Sigmoid colon (tissue), 3 donors: ENCODE data around the gene PLCD3.

Experiments
- POLR2A ChIP-seq, 2 donors: fragments of 450-650 bp; IDR thresholded peaks; one replicate each; pipeline ENCODE4 v1.6.1; 2016; ENCODE audit warnings: antibody characterized with exemption in 2 of 2, mild to moderate bottlenecking in 2 of 2, moderate library complexity in 2 of 2
- TF ChIP-seq, protein P1 (sequence below), 4 experiments: fragments of 450-650 bp in 3 of 4; fragments of 200-600 bp in 1 of 4; IDR thresholded peaks; one replicate each; pipeline ENCODE4 v1.5.1; 2016 to 2019; ENCODE audit warnings: antibody characterized with exemption in 4 of 4, mild to moderate bottlenecking in 3 of 4, moderate library complexity in 2 of 4

DNA sequence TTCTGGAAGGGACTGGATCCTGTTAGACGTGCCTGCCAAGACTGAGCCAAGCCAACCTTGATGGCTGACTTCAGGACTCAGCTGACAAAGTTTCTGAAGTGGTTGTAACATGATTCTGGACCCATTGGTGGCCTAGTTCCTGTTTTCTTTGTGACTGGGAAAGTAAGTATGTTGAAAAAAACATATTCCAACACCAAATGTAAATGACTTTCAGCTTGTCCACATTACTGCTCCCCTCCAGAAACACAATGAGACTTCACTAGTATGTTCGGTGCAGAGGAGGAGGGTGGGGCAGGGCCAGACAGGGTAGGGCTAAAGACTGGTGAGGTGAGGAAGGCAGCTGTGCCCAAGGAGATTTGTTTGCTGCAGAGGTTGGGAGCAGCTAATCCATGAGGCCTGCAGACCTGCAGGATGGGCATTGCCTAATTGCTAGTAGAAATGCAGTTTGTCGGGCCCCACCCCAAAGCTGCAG is 44.8 kb downstream of the PLCD3 start:
- TF ChIP-seq, protein P1, sequence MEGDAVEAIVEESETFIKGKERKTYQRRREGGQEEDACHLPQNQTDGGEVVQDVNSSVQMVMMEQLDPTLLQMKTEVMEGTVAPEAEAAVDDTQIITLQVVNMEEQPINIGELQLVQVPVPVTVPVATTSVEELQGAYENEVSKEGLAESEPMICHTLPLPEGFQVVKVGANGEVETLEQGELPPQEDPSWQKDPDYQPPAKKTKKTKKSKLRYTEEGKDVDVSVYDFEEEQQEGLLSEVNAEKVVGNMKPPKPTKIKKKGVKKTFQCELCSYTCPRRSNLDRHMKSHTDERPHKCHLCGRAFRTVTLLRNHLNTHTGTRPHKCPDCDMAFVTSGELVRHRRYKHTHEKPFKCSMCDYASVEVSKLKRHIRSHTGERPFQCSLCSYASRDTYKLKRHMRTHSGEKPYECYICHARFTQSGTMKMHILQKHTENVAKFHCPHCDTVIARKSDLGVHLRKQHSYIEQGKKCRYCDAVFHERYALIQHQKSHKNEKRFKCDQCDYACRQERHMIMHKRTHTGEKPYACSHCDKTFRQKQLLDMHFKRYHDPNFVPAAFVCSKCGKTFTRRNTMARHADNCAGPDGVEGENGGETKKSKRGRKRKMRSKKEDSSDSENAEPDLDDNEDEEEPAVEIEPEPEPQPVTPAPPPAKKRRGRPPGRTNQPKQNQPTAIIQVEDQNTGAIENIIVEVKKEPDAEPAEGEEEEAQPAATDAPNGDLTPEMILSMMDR (IDR thresholded peaks at IDR 0.05) = no peak
- no peak for TF ChIP-seq POLR2A (IDR thresholded peaks at IDR 0.05)
